Posterior cingulate gyrus (tissue), 11 donors: ENCODE results near the gene RARRES1.

Experiments used
- DNase-seq, 10 donors: peaks; one replicate each; pipeline versions ENCODE4 v3.0.0 to v3.0.0-alpha.2; 2020 to 2021; ENCODE audit warnings: mixed read lengths in 3 of 10
- intact Hi-C: fragments of 100-400 bp; cut with DNase I; formaldehyde crosslinking; loops from one replicate; pipeline ENCODE4 v1.15.1; 2023

Gene RARRES1

GRCh38 chr3:158651192-158651591, 81.1 kb downstream of the RARRES1 start:
- intact Hi-C loops = no loop called here
- no peak for DNase-seq

GRCh38 chr3:158649791-158650190, 82.5 kb downstream of the RARRES1 start:
- intact Hi-C loops = loop anchor here (10.0 kb wide), 1 partner anchor 75 kb away; the partner anchor contains the start of gene MLF1
- no peak for DNase-seq
